HS-27A (cell line): ENCODE results near the gene VPS54.
"Not testable (repeated sequence)": the region's sequence is repeated elsewhere in the genome, so short reads cannot be mapped to it uniquely, and the experiment has no call there.

Experiments
- DNase-seq: peaks from one replicate; pipeline ENCODE4 v3.0.0-alpha.2; 2012; ENCODE audit warnings: low read depth, missing footprints

The VPS54 gene

DNA sequence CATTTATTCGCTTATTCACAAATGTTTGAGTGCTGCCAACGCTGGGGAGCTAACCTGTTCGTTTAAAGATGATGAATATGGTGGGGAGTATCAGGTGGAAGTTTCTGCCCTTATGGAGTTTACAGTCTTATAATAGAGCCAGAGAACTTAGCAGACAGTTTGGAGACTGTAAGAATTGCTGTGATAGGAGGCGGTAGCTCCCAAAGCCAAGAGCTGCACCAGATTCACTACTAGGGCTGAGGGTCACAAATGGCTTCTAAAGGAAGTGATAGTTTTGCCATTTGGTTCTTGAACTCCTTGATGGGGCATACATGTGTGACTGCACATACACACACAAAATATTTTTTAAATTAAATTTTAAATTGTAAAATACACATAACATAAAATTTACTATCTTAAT, 148.5 kb downstream of the VPS54 start:
- DNase-seq, result no peak

DNA sequence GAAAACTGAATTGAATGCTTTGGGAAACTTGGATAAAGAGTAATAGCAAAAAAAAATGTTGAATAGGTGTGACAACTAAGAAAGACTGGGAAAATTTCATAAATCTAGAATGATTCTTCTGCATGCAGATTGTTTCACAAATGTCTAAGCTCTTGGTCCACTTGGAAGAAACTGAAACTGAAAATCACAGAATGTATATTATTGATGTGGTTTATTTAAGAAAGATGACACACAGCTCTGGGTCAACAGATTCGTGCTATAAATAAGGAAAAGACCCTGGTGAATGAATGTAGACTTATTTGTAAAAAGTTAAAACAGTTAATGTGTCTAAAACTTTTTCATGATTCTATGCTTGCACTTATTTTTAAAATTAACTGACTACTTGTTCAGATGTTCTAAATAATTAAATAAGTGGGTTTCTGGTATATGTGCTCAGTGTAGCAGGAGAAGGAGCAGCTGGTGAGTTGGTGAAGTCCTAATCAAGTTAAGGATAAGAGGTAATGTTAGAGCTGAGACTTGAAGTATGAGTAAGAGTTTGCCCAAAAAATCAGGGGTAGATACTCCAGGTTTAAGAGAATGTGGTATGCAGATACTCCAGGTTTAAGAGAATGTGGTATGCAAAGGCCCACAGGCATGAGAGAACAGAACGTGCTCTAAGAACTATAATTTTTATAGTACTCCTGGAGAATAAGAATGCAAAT, 153.1 kb downstream of the VPS54 start:
- DNase-seq, result no peak

DNA sequence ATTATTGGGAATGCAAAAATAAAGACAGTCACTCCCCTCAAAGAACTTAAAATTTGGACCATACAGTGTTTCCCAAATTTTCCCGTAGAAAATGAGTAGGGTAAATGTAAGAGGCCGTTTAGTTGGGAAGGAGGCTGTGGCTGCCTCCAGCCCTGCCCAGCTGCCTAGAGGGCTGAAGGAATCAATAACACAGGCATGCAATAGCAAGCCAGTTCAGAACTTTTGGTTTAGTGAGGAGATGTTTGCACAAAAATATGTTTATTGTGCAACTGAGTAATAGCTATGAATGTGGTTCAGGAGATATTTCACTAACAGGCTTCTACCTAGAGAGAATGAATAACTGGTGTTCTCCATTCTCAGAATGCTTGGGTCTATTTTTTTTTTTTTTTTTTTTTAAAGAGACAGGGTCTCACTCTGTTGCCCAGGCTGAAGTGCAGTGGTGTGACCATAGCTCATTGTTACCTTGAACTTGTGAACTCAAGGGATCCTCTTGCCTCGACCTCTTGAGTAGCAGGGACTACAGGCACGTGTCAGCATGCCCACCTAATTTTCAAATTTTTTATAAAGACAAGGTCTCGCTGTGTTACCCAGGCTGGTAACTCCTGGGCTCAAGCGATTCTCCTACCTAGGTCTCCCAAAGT, 153.9 kb downstream of the VPS54 start:
- DNase-seq, result no peak

DNA sequence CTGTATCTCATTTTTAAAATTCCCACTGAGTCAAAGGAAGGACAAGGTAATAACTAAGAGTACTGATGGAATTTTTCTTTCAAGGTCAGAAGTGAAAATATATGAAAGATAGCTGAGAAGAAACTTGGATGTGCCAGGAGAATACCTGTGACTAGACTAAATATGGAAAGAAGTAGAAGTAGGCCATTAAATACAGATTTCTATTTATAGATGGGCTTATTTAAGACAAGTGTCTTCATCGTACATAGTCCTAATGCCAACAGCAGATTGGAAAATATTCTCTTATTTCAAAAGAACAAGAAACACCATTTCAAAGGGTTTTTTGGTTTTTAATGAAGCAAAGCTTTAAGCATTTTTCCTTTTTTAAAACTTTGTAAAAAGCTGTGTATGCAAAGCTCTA, 155.5 kb downstream of the VPS54 start:
- DNase-seq, result no peak

DNA sequence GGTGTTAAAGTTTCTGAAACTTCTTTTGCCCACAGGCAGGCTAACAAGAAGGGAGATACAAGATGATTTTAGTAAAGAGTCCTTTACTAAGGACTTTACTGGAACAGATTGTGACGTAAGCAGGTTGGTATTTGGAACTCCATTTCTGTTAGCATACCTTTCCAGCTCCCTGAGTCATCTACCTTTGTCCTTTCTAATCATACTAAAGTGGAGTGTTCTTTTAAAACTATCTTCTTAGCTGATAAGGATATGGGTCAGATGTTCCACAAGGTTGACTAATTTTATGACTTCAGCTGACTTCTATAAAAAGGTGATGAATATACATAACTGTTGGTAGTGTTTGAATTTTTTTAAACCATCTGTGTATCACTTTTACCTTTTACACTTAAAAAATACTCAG, 156.4 kb downstream of the VPS54 start:
- DNase-seq, result no peak

DNA sequence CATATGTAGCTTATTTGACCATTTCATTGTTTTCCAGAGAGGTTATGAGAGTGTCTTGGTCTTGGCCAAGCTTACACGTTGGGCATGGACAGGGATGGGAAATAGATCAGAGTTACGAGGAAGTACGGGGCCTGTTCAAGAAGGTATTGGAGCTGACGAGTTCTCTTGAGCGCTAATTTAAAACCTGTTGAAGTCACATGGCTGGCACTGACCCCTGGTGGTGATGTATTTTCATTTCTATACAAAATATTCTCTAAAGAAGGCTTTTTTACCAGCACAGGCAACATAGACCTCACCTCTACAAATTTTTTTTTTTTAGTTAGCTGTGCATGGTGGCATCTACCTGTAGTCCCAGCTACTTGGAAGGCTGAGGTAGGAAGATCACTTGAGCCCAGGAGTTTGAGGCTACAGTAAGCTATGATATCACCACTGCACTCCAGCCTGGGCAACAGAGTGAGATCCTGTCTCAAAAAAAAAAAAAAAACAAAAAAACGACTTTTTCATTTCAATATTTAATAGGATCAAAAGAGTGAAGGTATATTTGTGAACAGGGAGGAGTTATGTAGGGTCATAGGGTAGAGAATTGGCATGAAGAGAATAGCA, 157.9 kb downstream of the VPS54 start:
- no peak for DNase-seq

DNA sequence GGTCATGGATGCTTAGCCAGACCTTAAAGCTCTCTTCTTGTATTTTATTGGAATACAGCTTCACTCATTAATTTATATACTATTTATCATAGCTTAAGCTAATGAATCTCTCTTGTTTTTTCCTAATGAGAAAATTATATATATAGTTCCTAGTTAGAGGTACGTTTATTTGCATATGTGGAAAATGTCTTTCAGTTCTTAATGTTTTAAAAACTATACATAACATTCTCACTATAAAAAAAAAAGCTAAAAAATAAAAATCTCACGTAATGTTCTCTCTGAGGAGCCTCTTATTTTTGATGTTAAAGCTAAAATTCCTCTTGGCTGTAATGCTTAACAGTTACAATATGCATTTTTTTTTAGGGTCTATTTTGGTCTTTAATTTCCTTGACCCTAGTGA, 160.9 kb downstream of the VPS54 start:
- no peak for DNase-seq

DNA sequence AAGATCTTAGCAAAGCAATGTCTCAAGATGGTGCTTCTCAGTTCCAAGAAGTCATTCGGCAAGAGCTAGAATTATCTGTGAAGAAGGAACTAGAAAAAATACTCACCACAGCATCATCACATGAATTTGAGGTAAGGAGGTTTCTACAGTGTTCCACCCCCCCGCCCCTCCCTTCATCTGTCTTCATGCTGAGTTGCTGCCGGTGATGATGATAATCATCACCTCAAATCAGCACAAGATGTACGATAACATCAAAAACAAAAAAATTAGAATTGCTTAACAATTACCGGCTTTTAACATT, 163.0 kb downstream of the VPS54 start:
- DNase-seq, result no peak

DNA sequence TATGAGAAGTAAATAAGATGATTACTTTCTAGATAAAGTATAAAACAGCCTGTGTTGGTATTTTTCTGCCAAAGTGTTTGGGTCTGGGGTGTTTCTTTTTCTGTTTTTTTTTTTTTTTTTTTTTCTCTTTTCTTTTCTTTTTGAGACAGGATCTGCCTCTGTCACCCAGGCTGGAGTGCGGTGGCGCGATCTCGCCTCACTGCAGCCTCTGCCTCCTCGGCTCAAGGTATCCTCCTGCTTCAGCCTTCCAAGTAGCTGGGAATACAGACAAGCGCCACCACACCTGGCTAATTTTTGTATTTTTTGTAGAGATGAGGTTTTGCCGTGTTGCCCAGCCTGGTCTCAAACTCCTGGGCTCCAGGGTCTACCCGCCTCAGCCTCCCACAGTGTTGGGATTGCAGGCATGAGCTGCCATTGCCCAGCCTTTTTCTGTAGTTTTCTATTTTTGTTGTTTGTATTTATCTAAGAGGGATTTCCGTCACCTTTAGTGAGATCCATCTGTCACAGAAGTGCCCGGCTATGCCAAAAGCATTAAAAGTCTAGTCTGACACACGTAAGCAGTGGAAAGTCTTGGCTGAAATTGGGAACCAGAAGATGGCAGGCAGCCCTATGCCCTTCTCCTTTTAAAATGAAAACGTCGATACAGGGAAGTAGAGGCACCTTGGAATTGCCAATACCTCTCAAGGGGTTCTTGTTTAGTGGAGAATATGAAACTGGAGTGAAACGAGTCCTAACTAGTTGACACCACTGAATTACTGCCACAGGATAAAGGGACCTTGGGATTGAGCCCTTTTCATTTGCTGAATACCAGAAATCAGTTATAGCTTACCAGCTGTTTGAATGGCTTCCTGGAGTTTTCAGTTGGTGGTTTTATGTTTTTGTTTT, 163.6 kb downstream of the VPS54 start:
- DNase-seq, result no peak

DNA sequence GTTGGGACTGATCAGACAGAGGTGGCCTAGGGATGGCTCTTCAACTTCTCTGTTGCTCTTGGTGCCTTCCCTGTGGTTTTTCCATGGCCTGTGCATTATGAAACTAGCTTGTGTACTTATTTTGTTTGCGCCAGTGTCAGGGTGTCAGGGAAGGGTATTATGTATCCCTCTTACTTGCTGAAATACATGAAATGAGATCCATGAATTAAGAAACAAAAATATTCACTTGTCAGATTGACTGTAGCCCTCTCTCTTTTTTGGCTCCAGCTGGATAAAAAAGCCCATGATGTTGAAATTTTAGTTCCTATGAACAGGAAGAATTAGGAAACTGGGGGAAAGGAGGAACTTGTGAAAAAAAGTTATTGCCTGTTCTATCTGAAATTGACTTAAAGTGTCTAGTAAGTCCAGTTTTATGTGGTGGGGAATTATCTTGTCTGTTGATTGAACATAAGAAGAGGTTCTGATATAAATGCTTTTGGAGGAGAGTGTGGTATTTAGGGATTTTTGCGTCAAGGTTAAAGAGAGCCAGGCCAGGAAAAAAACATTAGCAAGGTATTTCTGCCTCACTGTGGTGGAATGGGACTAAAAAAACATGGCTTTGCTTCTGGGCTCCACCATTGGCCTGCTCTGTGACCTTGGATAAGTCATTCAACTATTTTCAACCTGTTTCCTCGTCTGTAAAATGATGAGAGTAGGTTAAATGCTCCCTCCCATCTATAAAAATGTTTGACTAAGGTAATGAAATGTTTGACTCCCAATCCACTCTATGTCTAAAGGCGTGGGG, 165.5 kb downstream of the VPS54 start:
- DNase-seq, result no peak

DNA sequence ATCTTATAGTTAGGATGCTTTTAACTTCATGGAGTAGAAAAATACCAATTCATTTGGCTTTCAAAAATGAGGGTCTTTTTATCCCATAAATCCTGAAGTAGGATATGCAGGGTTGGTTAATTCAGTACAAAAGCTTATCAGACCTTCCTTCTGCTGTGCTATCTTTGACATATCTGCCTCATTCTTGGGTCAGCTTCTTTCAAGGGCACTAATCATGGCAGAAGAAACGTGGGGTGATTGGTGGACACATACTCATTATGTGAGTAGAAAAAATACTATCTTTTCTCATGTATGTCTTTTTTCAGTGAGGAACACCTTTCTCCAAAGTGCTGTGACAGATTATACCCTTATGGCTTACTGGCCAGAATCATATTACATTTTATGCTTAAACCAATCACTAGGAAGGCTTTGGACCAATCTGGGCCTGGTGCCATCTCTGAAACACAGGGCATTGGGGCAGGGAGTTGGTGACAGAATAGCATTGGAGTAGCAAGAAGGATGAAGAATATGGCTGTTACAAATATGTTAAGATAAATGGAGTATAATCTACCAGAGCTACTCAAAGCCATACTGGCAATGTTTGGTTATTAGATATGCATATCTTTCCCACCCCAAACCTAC, 167.4 kb downstream of the VPS54 start:
- DNase-seq, result no peak

DNA sequence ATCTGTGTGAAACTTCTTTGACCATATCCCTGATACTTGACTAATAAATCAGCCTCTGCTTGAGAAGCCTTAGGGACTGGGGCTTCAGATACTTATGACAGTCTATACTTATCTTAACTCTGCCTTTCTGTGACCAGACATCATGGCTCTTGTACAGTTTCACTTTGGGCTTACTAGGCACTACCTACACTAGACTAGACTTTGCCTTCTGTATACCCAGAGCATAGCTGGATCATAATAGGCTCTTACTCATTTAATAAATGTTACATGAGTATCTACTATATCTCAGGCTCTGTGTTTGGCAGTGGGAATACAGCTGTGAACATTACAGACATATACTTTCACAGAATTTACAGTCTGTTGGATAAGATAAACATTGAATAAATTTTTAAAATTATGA, 168.6 kb downstream of the VPS54 start:
- DNase-seq, result no peak

DNA sequence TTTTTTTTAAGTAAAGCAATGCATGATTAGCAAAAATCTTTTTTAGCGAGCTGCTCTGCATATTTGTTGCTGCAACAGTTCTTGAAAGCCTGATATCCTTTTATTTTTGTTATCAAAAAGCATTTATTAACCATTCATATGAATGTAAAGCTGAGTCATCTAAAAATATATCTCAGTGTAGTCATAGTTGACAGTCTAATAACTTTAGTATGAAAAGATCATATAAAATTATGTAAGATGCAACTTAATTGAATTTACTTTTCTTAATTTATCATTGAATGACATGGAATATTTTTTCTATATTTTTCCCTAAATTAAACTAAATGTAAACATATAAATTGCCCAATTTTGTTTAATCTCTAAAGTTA, 169.0 kb downstream of the VPS54 start:
- no peak for DNase-seq

DNA sequence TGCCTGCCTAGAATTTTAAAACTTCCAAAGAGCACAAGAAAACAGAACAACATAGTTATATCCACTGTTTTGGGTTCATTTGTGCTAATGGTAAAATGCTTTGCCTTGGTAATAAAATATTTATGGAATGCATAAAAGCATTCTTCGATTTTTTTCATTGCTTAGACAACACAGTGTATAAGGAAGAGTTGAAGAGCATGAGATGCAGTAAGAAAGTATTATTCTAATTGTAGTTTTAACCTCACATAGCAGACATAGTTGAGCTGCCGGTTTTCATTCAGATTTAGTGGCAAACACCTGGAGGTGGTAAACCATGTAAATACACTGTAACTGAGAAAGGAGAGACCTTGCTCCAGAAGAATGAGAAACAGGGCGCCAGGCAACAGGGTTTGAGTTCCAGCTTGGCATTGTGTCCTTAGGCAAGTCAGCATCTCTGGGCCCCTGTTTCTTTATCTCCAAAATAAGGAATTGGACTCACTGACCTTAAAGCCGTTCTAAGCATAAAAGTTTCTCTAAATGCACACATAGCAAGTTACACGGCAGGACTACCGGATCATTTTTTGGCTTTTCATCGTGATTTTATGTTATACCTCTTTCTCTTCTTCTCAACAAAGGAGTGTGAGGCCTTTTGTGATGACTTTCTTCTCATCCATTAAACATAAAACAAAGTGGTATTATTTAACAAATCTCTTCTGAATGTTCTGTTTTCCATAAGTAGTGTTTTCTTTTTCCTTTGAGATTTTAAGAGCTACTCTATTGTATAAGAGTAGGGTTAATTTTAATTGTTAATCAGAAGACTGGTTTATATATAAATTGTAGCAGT, 169.6 kb downstream of the VPS54 start:
- DNase-seq, result peak; percentile 27

DNA sequence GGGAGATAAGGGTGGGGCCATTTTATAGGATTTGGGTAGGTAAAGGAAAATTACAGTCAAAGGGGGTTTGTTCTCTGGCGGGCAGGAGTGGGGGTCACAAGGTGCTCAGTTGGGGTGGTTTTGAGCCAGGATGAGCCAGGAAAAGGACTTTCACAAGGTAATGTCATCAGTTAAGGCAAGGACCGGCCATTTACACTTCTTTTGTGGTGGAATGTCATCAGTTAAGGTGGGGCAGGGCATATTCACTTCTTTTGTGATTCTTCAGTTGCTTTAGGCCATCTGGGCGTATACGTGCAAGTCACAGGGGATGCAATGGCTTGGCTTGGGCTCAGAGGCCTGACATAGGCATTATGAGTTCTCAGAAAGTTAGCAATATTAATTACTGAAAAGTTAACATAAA, 171.7 kb downstream of the VPS54 start:
- not testable (repeated sequence) for DNase-seq

DNA sequence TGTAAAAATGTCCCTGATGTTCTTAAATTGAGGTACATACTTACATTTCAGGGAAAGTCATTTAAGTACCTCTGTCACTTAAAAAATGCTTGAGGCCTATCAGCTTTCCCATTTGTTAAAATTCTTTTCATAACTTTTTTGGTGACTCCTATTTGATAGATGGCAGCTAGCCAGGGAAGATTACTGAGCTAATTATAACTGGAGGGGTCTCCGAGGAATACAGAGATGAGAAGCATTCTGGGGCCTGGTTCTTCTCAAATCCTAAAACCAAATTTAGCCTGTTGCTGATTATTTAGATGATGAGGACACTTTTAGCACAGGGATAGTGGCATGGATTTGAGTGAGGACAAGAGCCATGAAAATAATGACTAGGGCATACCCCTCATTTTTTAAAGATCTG, 172.7 kb downstream of the VPS54 start:
- DNase-seq, result no peak

DNA sequence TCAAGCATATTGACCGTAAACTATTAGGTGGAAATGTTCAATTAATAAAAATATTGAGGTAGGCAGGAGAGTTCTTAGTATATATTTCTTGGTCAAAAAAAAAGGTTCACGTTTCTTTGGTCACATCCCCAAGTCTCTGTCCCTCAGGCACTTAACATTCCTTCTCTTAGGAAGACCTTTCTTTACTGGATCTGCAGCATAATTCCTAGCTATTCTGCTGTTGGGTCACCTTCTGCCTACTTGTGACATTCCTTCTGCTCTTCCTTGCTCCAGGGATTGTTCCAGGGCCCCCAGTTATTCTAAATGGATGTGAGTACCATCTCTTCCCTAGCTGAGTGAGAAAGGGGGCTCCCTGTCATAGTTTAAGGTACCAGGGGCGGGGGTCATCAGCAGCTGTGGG, 173.4 kb downstream of the VPS54 start:
- no peak for DNase-seq

DNA sequence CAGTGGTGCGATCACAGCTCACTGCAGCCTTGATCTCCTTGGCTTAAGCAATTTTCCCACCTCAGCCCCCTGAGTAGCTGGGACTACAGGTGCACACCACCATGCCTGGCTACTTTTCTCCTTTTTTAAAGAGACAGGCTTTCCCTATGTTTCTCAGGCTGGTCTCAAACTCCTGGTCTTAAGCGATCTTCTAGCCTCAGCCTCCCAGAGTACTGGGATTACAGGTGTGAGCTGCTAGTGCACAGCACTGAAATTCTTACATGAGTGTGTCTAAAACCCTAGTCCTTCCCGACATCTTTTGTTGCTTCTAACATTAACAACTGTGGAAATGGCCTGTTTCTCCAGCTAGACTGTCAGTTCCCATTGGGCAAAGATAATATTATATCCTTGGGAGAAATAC, 174.6 kb downstream of the VPS54 start:
- DNase-seq, result no peak

DNA sequence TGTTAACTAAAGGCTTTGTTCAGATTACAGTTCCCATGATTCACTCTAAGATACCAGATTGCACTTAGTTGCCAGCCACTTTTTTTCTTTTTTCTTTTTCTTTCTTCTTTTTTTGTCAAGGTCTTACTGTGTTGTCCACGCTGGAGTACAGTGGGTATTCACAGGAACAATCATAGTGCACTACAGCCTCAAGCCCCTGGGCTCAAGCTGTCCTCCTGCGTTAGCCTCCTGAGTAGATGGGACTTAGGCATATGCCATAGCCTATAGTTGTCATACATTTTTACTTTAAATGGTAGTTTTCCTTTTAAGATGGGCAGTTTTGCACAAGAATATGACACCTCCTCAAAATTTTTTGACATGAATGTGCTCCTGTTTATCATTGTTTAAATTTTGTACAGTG, 175.4 kb downstream of the VPS54 start:
- no peak for DNase-seq

DNA sequence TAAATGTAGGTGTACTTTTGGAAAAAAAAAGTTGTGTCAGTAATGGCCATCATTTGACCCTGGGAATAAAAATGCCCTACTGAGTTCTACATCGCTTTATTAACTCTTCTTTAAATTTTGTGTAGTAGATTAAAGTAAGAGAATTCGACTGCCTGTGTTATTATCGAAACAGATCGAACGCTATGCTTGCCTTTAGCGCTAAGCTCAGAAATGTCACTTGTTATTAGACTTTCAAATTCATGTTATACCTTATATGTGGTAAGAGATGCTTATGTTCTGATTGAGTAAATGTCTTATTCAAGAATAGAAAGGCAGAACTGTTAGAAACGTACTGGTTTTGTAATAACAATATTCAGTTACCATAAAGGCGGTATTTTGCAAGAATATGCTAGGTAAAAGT, 176.1 kb downstream of the VPS54 start:
- no peak for DNase-seq
